HG03039 (cell line): ENCODE measurements around the gene UNC13C.
"Not testable (repeated sequence)": the region's sequence is repeated elsewhere in the genome, so short reads cannot be mapped to it uniquely, and the experiment has no call there.

ENCODE experiments used
- ATAC-seq: cut with Tn5 transposase; IDR thresholded peaks from one replicate; pipeline ENCODE4 v1.9.1; 2021; ENCODE audit warnings: mild to moderate bottlenecking, moderate library complexity; ENCODE audit not compliant: unreplicated experiment

Gene UNC13C

GRCh38 chr15:53978253-53978906 lies at the start of gene UNC13C:
Gene UNC13C, plus strand, starts transcription at chr15:53978441. Its CDS starts 34,463 bp downstream, at chr15:54012904.
- no peak for ATAC-seq

- ATAC-seq, result no peak
Observed at GRCh38 chr15:53936137-53936536, 42.1 kb upstream of the UNC13C start.

- ATAC-seq, result not testable (repeated sequence)
Observed at GRCh38 chr15:53937632-53938031, 40.6 kb upstream of the UNC13C start.

- no peak for ATAC-seq
Observed at GRCh38 chr15:53950572-53950971, 27.7 kb upstream of the UNC13C start.

GRCh38 chr15:53955396-53955795 lies 22.8 kb upstream of the UNC13C start:
- no peak for ATAC-seq

- no peak for ATAC-seq
Observed at GRCh38 chr15:53962646-53963561, 15.3 kb upstream of the UNC13C start.

- ATAC-seq, result no peak
Observed at GRCh38 chr15:53963801-53964200, 14.4 kb upstream of the UNC13C start.

- ATAC-seq, result no peak
Observed at GRCh38 chr15:53974121-53974520, 4.1 kb upstream of the UNC13C start.

GRCh38 chr15:53974813-53975212 lies 3.4 kb upstream of the UNC13C start:
- ATAC-seq, result no peak

- ATAC-seq, result no peak
Observed at GRCh38 chr15:53976844-53977392, 1.3 kb upstream of the UNC13C start.

GRCh38 chr15:53979051-53979788 lies 979 bp downstream of the UNC13C start:
- ATAC-seq, result no peak

- no peak for ATAC-seq
Observed at GRCh38 chr15:53980021-53980420, 1.8 kb downstream of the UNC13C start.

- no peak for ATAC-seq
Observed at GRCh38 chr15:53982071-53982680, 3.9 kb downstream of the UNC13C start.

GRCh38 chr15:53982876-53983275 lies 4.6 kb downstream of the UNC13C start:
- no peak for ATAC-seq

GRCh38 chr15:53984221-53984620 lies 6.0 kb downstream of the UNC13C start:
- ATAC-seq, result no peak

- no peak for ATAC-seq
Observed at GRCh38 chr15:53985562-53985961, 7.3 kb downstream of the UNC13C start.

- ATAC-seq, result no peak
Observed at GRCh38 chr15:53987480-53987879, 9.2 kb downstream of the UNC13C start.

GRCh38 chr15:54007256-54007655 lies 29.0 kb downstream of the UNC13C start:
- ATAC-seq, result no peak

GRCh38 chr15:54011656-54012055 lies 33.4 kb downstream of the UNC13C start:
- no peak for ATAC-seq

- no peak for ATAC-seq
Observed at GRCh38 chr15:54014067-54014655, 35.9 kb downstream of the UNC13C start.
